Fibroblast of skin of left quadriceps (primary cell): Measurements from ENCODE around the gene RXRG.
A peak's percentile ranks its signal among the peaks of the same experiment; 100 is the strongest.
"Not testable (repeated sequence)": the region's sequence is repeated elsewhere in the genome, so short reads cannot be mapped to it uniquely, and the experiment has no call there.

Experiments used
- DNase-seq, 2 experiments: peaks; one replicate each; pipeline ENCODE4 v3.0.0-alpha.2; 2013; ENCODE audit warnings: low read depth in 2 of 2

Gene RXRG

GRCh38 chr1:165444897-165445370 lies at the start of gene RXRG:
Gene RXRG (minus strand): TSS chr1:165445126. CDS start chr1:165444893, 233 bp downstream.
- DNase-seq, result no peak

- DNase-seq, result no peak
Measured at GRCh38 chr1:165492845-165493373, 48.0 kb upstream of the RXRG start.

GRCh38 chr1:165490175-165490574 lies 45.2 kb upstream of the RXRG start:
- no peak for DNase-seq

GRCh38 chr1:165487921-165488320 lies 43.0 kb upstream of the RXRG start:
- no peak for DNase-seq

GRCh38 chr1:165486663-165487062 lies 41.7 kb upstream of the RXRG start:
- no peak for DNase-seq

- no peak for DNase-seq
Measured at GRCh38 chr1:165485716-165486115, 40.8 kb upstream of the RXRG start.

GRCh38 chr1:165484532-165484931 lies 39.6 kb upstream of the RXRG start:
- no peak for DNase-seq

- no peak for DNase-seq
Measured at GRCh38 chr1:165483412-165483811, 38.5 kb upstream of the RXRG start.

GRCh38 chr1:165481820-165482532 lies 37.0 kb upstream of the RXRG start:
- DNase-seq, result peak; percentile 70 to 71

- DNase-seq, result no peak
Measured at GRCh38 chr1:165476776-165477175, 31.9 kb upstream of the RXRG start.

- DNase-seq, result no peak
Measured at GRCh38 chr1:165474196-165474595, 29.3 kb upstream of the RXRG start.

GRCh38 chr1:165473081-165473480 lies 28.2 kb upstream of the RXRG start:
- no peak for DNase-seq

- no peak for DNase-seq
Measured at GRCh38 chr1:165468726-165469249, 23.9 kb upstream of the RXRG start.

- DNase-seq, result no peak
Measured at GRCh38 chr1:165468253-165468652, 23.3 kb upstream of the RXRG start.

GRCh38 chr1:165467706-165468105 lies 22.8 kb upstream of the RXRG start:
- DNase-seq, result no peak

- DNase-seq, result no peak
Measured at GRCh38 chr1:165463978-165464377, 19.1 kb upstream of the RXRG start.

- not testable (repeated sequence) for DNase-seq
Measured at GRCh38 chr1:165459683-165460082, 14.8 kb upstream of the RXRG start.

GRCh38 chr1:165456861-165457260 lies 11.9 kb upstream of the RXRG start:
- no peak for DNase-seq

- no peak for DNase-seq
Measured at GRCh38 chr1:165456114-165456513, 11.2 kb upstream of the RXRG start.

- no peak for DNase-seq
Measured at GRCh38 chr1:165455111-165455510, 10.2 kb upstream of the RXRG start.

GRCh38 chr1:165454091-165454610 lies 9.2 kb upstream of the RXRG start:
- no peak for DNase-seq

- DNase-seq, result no peak
Measured at GRCh38 chr1:165452336-165453130, 7.6 kb upstream of the RXRG start.
